Measurements from ENCODE around the gene RPS6KA3.
"Not testable (repeated sequence)": the region's sequence is repeated elsewhere in the genome, so short reads cannot be mapped to it uniquely, and the experiment has no call there.

RPS6KA3 gene

DNA sequence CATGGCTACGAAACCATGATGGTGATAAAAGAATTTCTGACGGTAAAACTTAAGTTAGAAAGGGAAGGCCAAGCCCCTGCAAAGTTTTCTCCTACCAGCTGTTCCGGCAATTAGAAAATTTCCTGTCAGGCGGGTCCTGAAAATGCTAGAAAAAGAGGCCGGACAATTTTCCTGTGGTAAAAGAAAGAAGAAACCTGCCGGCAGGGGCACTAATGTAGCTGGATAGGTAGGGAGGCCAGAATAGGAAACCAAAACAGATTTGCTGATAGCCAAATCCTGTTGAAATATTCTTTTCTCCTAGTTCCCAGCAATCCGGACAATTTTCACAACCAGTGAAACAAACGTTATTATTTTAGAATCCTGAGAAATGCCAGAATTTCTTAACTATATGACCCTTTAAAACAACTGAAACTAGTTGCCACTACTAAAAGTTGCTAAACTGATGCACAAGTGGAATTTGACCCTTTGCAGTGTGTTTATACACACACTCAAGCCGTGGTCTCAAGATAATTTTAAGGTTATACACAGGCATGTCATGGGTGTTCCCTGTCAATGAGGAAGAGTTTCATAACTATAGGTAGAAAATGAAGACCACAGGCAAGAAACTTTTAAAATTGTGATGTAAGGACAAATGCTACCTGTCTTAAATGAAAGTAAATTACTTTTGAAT, 47.7 kb downstream of the RPS6KA3 start:
- DNase-seq (ENCODE audit: low read depth), result no peak

DNA sequence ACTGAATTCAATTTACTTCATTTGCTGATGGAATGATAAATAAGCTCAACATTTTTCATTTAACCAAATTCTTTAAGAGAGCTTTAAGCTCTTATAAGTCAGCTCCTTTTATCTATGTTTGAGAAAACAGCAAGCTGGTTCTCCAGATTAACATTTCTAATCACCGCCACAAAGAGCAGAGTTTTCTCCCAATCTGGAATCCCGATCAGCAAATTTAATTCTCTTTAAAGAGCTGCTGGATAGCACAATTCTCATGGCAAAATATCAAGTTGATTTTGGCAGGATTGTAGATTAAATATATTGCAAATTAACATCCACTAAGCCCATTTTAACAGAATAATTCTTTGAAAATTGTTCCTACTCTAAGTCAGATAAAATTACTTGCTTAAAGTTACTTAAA, 48.8 kb downstream of the RPS6KA3 start:
- no peak for DNase-seq (ENCODE audit: low read depth)

DNA sequence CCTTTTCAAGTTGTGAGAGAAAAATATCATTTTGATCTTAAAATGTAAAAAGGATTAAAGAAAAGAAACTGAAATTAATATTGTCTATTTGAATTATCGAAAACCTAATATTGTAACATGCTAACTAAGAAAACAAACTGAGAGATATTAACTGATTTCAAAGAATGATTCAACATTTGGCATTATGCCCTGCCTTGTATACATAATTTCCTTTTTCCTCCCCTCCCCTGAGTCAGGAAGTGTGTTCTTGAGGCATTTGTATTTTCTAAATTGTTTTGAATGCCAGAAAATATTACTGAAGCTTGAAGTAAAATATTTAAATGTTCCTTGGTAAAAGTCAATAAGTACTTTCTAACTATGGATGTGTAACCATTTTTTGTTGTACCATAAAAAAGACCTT, 49.4 kb downstream of the RPS6KA3 start:
- peak; percentile 46 for DNase-seq (ENCODE audit: low read depth)

DNA sequence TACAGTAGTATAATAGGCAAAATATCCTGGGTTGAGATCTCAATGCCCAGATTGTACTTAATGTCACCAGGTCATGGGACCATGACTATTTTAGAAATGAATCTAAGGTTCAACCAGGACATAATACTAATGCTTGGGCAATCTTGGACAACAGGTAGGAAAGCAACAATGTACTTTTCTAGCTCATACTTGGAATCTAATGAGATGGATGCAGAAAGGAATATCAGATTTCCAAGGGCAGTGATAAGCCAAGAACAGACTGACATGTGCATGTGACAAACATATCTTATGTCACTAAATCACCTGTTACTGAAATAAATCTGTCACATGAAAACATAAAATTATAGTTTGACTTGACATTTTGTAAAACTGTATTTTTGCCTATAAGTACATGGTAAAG, 51.1 kb downstream of the RPS6KA3 start:
- no peak for DNase-seq (ENCODE audit: low read depth)

DNA sequence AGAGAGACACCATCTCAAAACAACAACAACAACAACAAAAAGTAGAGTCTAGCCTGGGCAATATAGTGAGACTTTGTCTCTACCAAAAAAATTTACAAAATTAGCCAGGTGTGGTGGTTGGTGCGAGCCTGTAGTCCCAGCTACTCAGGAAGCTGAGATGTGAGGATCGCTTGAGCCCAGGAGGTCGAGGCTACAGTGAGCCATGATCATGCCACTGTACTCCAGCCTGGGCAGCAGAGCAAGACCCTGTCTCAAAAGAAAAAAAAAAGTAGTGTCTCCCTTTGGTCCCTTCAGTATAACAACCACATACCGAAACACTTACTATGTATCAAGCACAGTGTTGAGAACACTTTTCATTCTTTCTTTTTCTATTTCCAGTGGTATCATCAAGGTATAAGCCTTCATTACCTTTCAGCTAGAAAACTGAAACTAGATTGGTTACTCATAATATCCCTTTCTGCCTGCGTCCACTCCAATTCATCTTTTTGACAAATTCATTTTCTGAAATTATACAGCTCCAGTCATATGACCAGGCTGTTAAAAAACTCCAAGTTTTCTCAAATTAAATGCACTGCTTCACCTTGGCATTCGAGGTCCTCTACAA, 54.1 kb downstream of the RPS6KA3 start:
- no peak for DNase-seq (ENCODE audit: low read depth)

DNA sequence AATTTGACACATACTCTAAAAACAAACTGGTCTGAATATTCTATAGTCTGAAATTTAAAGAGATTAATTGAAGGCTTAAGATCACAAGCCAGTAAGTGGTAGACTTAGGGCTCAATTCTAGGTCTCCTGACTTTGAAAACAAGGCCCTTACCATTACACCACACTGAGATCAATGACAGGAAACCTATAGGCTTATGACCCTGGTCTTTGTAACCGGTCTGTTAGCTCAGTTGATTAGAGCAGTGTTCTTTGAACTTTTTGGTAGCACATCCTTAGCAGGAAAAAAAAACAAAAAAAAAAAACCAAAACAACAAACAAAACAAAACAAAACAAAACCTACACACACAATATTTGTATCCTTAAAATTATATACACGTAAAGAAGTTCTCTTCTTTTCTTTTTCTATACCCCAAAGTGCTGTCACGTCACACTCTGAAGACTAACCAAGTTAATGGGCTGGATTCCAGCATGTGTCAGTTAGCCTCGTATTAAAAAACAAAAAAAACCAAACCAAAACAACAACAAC, 55.4 kb downstream of the RPS6KA3 start:
- DNase-seq (ENCODE audit: low read depth), result no peak

DNA sequence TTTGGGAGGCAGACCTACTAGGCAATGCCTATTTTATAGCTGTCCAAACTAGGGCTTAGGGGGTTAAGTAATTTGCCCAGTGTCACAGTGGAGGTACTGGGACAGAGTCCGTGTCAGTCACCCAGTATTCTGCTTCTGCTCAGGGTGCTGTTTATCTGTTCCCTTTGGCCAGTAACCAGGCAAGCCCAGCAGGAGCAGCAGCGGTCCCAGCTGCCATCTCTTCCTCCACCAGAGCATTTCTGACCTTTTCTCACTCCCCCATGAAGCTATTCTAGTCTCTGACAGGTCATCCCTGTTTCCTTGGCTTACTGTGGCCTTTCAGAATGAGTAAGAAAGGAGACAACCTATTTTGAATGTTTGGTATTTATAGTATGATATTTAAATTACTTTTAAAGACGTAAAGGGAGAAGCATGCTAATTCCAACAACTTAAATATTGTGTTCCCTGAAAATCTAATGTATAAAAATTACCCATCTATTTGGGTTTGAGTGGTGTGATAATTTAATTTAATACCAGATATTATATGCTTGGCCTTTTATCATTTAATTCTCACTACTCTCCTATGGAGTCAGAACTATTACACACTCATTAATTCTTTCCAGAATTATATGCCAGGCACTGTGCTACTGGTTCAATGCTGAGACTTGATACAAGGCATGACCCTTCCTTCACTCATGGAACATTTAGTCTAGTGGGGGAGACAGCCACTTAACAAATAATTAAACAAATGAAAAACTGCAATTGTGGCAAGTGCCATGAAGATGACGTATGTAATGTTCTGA, 60.6 kb downstream of the RPS6KA3 start:
- DNase-seq (ENCODE audit: low read depth), result no peak

DNA sequence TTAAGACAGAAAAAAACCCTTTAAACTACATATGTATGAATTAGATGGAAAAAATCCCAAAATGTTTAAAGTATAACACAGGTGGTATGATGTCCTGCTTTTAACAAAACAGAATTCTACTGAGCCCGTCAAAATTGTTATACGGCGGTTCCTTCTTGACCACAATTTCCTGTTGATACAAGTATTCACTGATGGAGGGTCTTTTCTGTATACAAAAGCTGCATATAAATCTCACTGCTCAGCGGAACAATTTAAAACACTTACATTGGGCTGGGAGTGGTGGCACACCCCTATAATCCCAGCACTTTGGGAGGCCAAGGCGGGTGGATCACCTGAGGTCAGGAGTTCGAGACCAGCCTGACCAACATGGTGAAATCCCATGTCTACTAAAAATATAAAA, 62.4 kb downstream of the RPS6KA3 start:
- DNase-seq (ENCODE audit: low read depth), result no peak

DNA sequence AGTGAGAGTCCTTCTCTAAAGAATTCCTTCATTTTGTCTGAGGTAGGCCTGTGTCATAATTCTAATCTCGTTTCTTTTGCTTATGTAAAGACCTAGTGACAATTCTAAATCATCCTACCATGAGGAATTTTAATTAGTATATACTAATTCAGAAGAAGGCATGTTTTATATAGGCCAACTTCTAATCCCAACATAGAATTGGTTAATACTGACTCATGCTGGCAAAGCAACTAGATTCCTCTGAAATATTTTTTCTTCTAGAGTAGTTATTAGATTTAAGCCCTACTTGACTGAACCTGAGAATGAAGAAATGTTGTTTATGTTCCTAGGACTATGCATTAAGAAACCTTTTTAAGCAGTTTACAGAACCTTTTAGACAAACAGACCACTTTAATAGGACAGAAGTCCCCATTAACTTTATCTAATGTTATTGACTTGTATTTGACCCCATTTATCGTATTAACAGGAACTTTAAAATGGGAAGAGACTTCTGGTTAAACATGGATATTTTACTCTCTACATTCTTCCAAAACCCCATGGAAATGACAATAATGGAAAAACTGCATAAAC, 69.0 kb downstream of the RPS6KA3 start:
- DNase-seq (ENCODE audit: low read depth), result no peak

DNA sequence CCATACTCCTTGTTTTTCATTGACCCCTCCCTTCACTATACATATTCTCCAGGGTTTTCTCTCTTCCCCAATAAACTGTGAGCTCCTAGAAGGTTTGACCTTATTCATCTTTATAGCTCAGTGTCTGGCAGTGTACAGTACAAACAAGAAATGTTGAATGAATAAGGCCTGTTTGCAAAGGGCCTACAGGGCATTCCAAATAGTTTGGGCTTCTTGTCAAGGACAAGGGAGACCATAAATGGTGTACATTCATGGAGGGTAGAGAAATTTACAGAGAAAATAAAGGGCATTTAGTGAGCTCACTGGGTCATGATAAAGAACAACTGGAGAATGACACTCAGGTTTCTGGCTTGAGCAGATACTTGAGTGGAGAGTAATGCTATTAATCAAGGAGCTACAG, 77.5 kb downstream of the RPS6KA3 start:
- no peak for DNase-seq (ENCODE audit: low read depth)

DNA sequence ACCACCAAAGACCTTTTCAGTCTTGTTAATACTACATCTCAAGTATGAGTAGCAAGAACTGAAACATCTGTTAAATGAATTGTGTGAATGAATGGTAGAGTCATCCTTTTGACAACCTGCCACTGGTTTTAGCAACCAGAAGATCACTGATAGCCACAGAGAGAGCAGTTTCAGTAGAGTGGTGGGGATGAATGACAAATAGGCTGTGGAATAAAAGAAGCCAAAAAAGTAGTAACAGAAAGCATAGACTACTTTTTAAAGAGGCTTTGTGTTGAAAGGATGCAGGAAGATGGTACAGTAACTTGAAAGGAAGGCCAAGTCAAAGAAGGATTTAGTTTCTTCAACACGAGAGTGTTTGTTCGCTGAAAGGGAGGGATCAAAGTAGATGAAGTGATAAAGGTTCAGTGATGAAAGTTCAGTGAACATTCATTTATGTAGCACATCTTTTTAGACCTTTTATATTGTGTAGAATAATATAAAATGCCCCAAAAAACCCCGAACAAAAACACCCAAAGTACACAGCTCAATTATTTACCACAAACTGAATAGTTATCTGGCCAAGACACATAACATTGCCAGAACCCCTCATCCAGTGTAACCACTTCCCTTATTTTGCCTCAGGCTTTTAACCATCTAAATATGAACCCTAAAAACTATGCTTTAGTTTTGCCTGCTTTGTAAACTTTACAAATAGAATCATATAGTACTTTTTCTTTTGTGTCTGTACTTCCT, 84.9 kb downstream of the RPS6KA3 start:
- no peak for DNase-seq (ENCODE audit: low read depth)

DNA sequence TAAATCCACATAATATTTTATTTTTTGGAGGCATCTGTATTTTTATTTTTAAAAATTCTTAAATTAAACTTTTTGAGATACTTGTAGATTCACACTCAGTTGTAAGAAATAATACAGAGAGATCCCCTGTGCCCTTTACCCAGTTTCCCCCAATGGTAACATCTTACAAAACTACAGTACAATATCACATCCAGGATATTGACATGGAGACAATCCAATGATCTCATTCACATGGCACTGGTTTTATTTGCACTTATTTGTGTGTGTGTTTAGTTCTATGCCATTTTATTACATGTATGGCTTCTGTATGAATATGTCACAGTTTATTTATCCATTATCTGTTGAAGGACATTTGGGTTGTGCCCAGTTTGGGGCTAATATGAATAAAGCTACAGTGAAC, 89.6 kb downstream of the RPS6KA3 start:
- no peak for DNase-seq (ENCODE audit: low read depth)

DNA sequence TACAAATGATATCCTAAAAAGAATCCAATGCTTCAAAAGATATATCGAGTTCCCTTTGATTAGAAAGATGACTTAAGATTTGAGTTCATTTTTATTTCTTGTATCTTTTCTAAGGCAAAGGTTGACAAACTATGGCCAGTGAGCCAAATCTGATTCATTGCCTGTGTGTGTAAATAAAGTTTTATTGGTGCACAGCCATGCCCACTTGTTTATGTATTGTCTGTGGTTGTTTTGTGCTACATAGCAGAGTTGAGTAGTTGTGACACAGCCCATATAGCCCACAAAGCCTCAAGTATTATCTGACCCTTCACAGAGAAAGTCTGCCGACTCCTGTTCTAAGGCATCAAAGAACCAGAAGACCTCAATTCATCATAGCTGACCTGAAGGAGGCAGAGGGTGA, 92.9 kb downstream of the RPS6KA3 start:
- DNase-seq (ENCODE audit: low read depth), result no peak

DNA sequence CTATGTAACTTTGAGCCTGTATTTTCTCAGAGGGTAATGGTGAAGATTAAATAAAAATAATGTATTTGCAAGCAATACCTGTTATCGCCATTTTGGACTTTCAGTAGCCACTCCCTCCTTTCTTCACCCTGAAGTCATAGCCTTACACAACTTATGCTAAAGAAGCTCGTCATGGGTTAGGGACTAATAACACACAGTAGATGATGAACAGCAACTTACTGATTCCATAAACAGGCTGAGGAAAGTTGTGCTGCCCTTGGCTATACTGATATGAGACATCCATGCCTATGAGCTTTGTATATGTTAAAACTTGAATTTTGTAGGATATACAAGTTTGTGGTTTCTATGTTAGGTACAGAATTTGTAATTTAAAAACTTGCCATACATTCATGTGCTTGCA, 93.4 kb downstream of the RPS6KA3 start:
- DNase-seq (ENCODE audit: low read depth), result no peak

DNA sequence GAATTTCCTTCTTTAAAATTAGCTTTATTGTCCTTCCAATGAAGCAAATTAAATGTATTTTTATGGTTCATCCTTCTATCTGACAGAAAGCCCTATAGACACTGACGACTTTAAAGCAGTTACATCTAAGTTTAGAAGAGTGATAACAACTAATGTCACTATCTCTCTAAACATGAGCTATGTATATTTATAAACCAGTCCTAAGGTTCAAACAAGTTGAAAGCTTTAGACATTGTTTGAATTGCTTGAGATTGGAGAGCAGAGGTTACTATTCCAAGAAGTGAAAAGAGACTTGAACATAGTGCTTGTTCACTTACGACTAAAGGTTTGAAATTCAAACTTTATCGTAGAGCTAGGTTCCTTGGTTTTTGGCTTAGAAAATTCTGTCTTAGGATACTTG, 94.8 kb downstream of the RPS6KA3 start:
- no peak for DNase-seq (ENCODE audit: low read depth)

DNA sequence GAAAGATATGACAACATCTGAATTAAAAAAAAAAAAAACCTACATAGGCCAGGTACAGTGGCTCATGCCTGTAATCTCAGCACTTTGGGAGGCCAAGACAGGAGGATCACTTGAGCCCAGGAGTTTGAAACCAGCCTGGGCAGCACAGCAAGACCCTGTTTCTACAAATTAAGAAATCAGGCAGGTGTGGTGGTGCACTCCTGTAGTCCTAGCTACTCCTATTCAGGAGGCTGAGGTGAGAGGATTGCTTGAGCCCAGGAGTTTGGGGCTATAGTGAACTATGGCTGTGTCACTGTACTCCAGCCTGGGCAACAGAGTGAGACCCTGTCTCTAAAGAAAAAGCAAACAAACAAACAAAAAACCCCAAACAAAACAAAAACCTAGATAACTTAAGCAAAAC, 104.2 kb downstream of the RPS6KA3 start:
- not testable (repeated sequence) for DNase-seq (ENCODE audit: low read depth)

DNA sequence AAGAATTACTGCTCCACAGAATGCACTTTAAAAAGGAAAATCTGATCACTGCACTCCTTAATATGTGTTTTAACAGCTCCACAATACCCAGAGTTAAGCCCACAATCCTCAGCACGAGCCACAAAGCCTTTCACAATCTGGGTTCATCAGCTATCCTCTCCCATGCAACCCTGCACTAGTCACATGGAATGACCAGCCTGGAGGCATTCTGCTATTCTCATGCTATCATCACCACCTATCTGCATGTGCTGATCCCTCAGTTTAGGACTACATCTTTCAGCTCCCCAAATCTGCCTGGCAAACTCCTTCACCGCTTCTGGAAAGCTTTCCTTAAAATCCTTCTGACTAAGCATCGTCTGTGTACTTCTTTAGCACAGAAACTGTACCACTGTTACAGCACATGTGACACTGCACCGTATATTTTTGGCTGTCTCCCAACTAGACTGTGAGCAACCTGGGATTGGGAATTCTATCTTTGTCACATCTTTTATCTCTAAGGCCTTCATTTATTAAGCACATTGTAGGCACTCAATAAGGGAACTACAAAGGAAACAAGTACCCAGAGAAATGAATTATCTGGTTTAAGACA, 106.8 kb downstream of the RPS6KA3 start:
- no peak for DNase-seq (ENCODE audit: low read depth)

DNA sequence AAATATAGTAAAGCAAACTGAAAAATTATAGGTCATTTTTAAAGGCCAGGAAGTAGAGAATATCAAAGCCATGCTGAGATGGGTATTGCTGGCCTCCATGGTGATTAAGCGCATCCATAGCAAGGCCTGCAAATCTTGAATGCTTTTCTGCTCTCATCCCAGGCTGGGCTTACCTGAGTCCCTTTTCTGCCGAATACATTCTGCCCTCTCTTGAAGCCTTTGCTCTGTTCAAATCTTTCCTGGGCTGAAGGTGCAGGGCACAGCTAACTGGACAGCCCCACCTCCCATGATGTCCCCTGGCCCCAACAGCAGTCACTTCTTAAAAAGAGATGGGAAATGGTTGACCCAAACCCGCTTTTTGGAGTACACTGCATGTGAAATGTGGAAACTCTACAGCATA, 115.0 kb downstream of the RPS6KA3 start:
- no peak for DNase-seq (ENCODE audit: low read depth)

DNA sequence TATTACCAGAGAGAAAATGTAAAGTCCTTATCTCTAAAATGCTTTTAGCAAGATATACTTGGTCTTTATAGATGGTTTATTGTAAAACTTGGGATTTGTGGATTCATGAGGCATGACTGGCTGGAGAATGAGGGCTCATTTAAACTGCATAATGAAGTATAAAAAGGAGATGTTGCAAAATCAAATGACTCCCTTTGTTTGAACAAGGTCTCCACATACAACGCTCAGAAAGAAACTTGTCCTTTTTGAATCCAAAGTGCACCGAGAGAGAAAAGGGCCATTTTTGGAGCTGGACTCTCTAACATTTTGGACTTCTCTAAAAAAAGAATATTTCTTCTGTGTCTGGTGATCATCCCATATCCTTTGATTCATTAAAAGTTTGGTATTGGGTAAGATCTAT, 117.4 kb downstream of the RPS6KA3 start:
- no peak for DNase-seq (ENCODE audit: low read depth)

DNA sequence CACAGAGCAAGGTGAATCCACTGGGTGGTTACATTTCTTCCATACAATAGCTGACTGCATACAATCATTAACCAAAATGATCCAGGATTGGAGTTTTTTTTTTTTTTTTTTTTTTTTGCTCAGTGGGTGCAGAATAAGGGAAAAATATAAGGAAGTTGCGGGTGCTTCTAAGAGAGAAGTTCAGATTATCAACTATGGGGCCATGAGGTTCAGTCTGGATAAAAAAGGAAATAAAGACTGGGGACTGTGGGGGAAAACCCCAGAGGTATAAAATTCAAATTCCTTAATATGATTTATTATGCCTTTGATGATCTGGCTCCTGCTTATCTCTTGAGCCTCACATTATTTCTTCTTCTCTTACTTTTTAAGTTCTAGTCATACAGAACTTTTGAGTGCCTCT, 119.1 kb downstream of the RPS6KA3 start:
- no peak for DNase-seq (ENCODE audit: low read depth)

DNA sequence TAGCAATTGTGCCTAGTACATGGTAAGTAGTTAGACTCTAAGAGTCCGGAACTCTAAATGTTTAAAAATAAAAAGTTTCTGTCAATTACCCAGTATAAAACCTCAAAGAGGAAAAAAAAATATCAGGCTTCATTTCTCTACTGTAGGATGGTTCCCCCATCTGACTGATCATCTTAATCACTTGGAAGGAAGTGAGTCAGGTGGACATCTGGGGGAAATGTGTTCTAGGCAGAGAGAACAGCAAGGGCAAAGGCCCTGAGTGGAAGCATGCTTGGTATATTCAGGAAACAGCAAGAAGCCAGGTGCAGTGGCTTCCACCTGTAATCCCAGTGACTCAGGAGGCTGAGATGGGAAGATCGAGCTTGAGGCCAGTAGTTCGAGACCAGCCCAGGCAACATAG, 122.2 kb downstream of the RPS6KA3 start:
- DNase-seq (ENCODE audit: low read depth), result peak; percentile 56

DNA sequence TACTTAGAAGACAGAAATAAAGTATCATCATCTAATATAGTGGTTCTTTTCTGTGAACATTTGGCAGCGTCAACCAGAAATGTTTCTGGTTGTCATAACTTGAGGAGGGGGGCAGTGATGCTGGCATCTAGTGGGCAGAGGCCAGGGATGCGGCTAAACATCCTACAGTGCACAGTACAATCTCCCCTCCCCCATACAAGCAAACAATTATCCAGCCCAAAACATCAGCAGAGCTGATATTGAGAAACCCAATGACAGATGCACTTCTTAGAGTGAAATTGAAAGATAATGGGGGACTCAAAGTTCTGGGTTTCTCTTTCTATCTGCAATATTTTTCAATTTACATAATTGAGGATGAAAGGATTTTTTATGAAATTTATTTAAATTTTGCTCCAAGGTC, 123.1 kb downstream of the RPS6KA3 start:
- DNase-seq (ENCODE audit: low read depth), result no peak

Measured in HS-5 (cell line).